ENCODE measurements around the gene EEF1A2.

GRCh38 chr20:63441136-63442099, 57.5 kb downstream of the EEF1A2 start:
- TF ChIP-seq CTCF (conservative IDR thresholded peaks at IDR 0.05; ENCODE audit: low read depth in 2 of 2): no peak; a peak in 1 of 4 replicates
- no peak for TF ChIP-seq EZH2 (IDR thresholded peaks at IDR 0.05; ENCODE audit: low read depth, unreplicated experiment)

Measured in GM23338 (cell line).